IMR-90 (cell line): Measurements from ENCODE around the gene REST. TPM values are rescaled to one million over a fixed set of nuclear protein-coding genes. Genes with fewer than 3 reads are reported as not detected.

ENCODE experiments used
- ATAC-seq: fragments of 200-7000 bp; cut with Tn5 transposase; 2 replicates; pipeline ENCODE4 v1.9.1; 2020; ENCODE audit warnings: low read depth, mild to moderate bottlenecking, moderate library complexity
- BruUV-seq: library from RNA; stranded (reverse); fragments of 400-500 nt; replicated peaks from 2 replicates; lab custom pipeline; 2021; lab: Mats Ljungman, UMichigan
- CTCF ChIA-PET: fragments of 300-600 bp; formaldehyde crosslinking; extraction: SDS; loops from one replicate; lab custom pipeline; 2021; ENCODE audit warnings: antibody characterized with exemption; lab: Yijun Ruan, JAX
- POLR2A ChIA-PET: fragments of 300-600 bp; sonication (Branson Sonifier 250); formaldehyde crosslinking; loops from one replicate; lab custom pipeline; 2022; ENCODE audit warnings: antibody characterized with exemption; ENCODE audit not compliant: unreplicated experiment; lab: Charles Lee
- DNase-seq: peaks from one replicate; pipeline ENCODE4 v3.0.0; 2013
- H2AFZ ChIP-seq: replicated peaks from 2 replicates; pipeline ENCODE3; 2013; ENCODE audit warnings: low read length, mild to moderate bottlenecking; ENCODE audit not compliant: poor library complexity
- H2AK5ac ChIP-seq: 2 replicates; pipeline ENCODE4 v1.6.1; 2013; ENCODE audit warnings: low read depth, low read length, inconsistent platforms
- H2AK9ac ChIP-seq: replicated peaks from 2 replicates; pipeline ENCODE3; 2013; ENCODE audit warnings: mild to moderate bottlenecking, low read depth, low read length, moderate library complexity; ENCODE audit not compliant: poor library complexity
- H2BK120ac ChIP-seq: 2 replicates; pipeline ENCODE4 v1.6.1; 2013; ENCODE audit warnings: low read depth, low read length, inconsistent platforms
- H2BK15ac ChIP-seq: 3 replicates; pipeline ENCODE4 v1.6.1; 2013; ENCODE audit warnings: low read depth, low read length, inconsistent platforms
- H2BK20ac ChIP-seq: 2 replicates; pipeline ENCODE4 v1.6.1; 2013; ENCODE audit warnings: low read depth, mild to moderate bottlenecking, inconsistent platforms, low read length, moderate library complexity
- H2BK5ac ChIP-seq: 2 replicates; pipeline ENCODE4 v1.6.1; 2013; ENCODE audit warnings: mild to moderate bottlenecking, low read depth, low read length, inconsistent platforms; ENCODE audit not compliant: poor library complexity, severe bottlenecking
- H3K14ac ChIP-seq: replicated peaks from 2 replicates; pipeline ENCODE4 v1.6.1; 2013; ENCODE audit warnings: low read depth, low read length, inconsistent platforms
- H3K18ac ChIP-seq: 2 replicates; pipeline ENCODE4 v1.6.1; 2013; ENCODE audit warnings: low read depth, low read length, control low read depth
- H3K23ac ChIP-seq: 2 replicates; pipeline ENCODE4 v1.6.1; 2013; ENCODE audit warnings: low read depth, low read length, inconsistent platforms
- H3K27ac ChIP-seq: 2 replicates; pipeline ENCODE4 v1.5.1; 2013; ENCODE audit warnings: mild to moderate bottlenecking, control low read depth, low read length; ENCODE audit not compliant: insufficient read depth
- H3K27me3 ChIP-seq: 2 replicates; pipeline ENCODE4 v1.6.1; 2013; ENCODE audit warnings: low read length; ENCODE audit not compliant: control insufficient read depth, insufficient read depth
- H3K36me3 ChIP-seq: 2 replicates; pipeline ENCODE4 v1.6.1; 2013; ENCODE audit warnings: low read length, mixed read lengths; ENCODE audit not compliant: control insufficient read depth, insufficient read depth
- H3K4ac ChIP-seq: 2 replicates; pipeline ENCODE4 v1.6.1; 2013; ENCODE audit warnings: low read depth, low read length, inconsistent platforms
- H3K4me1 ChIP-seq: 2 replicates; pipeline ENCODE4 v1.6.1; 2013; ENCODE audit warnings: low read length, mixed read lengths; ENCODE audit not compliant: control insufficient read depth, insufficient read depth
- H3K4me2 ChIP-seq: 2 replicates; pipeline ENCODE4 v1.6.1; 2013; ENCODE audit warnings: low read depth, mild to moderate bottlenecking, control low read depth, low read length, moderate library complexity
- H3K4me3 ChIP-seq: 2 replicates; pipeline ENCODE4 v1.5.1; 2013; ENCODE audit warnings: low read depth, mild to moderate bottlenecking, control low read depth, low read length, moderate library complexity; ENCODE audit not compliant: insufficient read depth
- H3K56ac ChIP-seq: 2 replicates; pipeline ENCODE4 v1.6.1; 2013; ENCODE audit warnings: low read length, inconsistent platforms; ENCODE audit not compliant: insufficient read depth; ENCODE audit errors: extremely low read depth
- H3K79me1 ChIP-seq, 2 experiments: 2 replicates each; pipeline ENCODE4 v1.6.1; 2013; ENCODE audit warnings: low read length in 2 of 2, inconsistent platforms in 1 of 2, low read depth in 1 of 2
- H3K9ac ChIP-seq: 2 replicates; pipeline ENCODE4 v1.6.1; 2013; ENCODE audit warnings: low read depth, low read length, control low read depth
- H3K9me1 ChIP-seq: 2 replicates; pipeline ENCODE4 v1.6.1; 2013; ENCODE audit warnings: low read length, inconsistent platforms; ENCODE audit not compliant: insufficient read depth
- H3K9me3 ChIP-seq: 2 replicates; pipeline ENCODE4 v1.6.1; 2013; ENCODE audit warnings: low read length; ENCODE audit not compliant: control insufficient read depth, insufficient read depth
- H4K20me1 ChIP-seq: 2 replicates; pipeline ENCODE4 v1.6.1; 2013; ENCODE audit warnings: low read length, inconsistent platforms; ENCODE audit not compliant: insufficient read depth
- H4K5ac ChIP-seq: 2 replicates; pipeline ENCODE4 v1.6.1; 2013; ENCODE audit warnings: mild to moderate bottlenecking, low read depth, low read length, control low read depth
- H4K8ac ChIP-seq, 2 experiments: 2 replicates each; pipeline ENCODE4 v1.6.1; 2013; ENCODE audit warnings: low read depth in 2 of 2, low read length in 2 of 2, control low read depth in 1 of 2, inconsistent platforms in 1 of 2
- H4K91ac ChIP-seq: 2 replicates; pipeline ENCODE4 v1.6.1; 2013; ENCODE audit warnings: low read depth, low read length, inconsistent platforms; ENCODE audit not compliant: insufficient read depth
- CEBPB ChIP-seq: IDR thresholded peaks from 2 replicates; pipeline ENCODE4 v1.6.1; 2012; ENCODE audit warnings: low read depth, low read length, improper control_type of control experiment
- CHD1 ChIP-seq: IDR thresholded peaks from 2 replicates; pipeline ENCODE4 v1.6.1; 2012; ENCODE audit warnings: low read depth, low read length, improper control_type of control experiment
- CTCF ChIP-seq: conservative IDR thresholded peaks from 2 replicates; pipeline ENCODE4 v1.5.1; 2012; ENCODE audit warnings: mild to moderate bottlenecking, low read depth, low read length, improper control_type of control experiment
- ELK1 ChIP-seq: fragments of 150-350 bp; IDR thresholded peaks from 2 replicates; pipeline ENCODE4 v1.6.1; 2016; ENCODE audit warnings: low read depth, mild to moderate bottlenecking, low read length, moderate library complexity, borderline replicate concordance
- FOS ChIP-seq: fragments of 150-350 bp; IDR thresholded peaks from 2 replicates; pipeline ENCODE4 v1.6.1; 2016; ENCODE audit warnings: low read depth, low read length
- MAFK ChIP-seq: IDR thresholded peaks from 2 replicates; pipeline ENCODE4 v1.6.1; 2012; ENCODE audit warnings: low read depth, low read length, improper control_type of control experiment
- MAZ ChIP-seq: IDR thresholded peaks from 2 replicates; pipeline ENCODE4 v1.6.1; 2012; ENCODE audit warnings: low read depth, mild to moderate bottlenecking, low read length, improper control_type of control experiment, moderate library complexity, borderline replicate concordance
- MXI1 ChIP-seq: IDR thresholded peaks from 2 replicates; pipeline ENCODE4 v1.6.1; 2012; ENCODE audit warnings: low read depth, mild to moderate bottlenecking, low read length, moderate library complexity, borderline replicate concordance
- NFE2L2 ChIP-seq: fragments of 150-350 bp; IDR thresholded peaks from 2 replicates; pipeline ENCODE4 v1.6.1; 2016; ENCODE audit warnings: low read depth, mild to moderate bottlenecking, low read length
- POLR2A ChIP-seq: IDR thresholded peaks from 2 replicates; pipeline ENCODE4 v1.6.1; 2012; ENCODE audit warnings: mild to moderate bottlenecking, low read depth, low read length
- RAD21 ChIP-seq: IDR thresholded peaks from 2 replicates; pipeline ENCODE4 v1.6.1; 2012; ENCODE audit warnings: low read length, improper control_type of control experiment
- RCOR1 ChIP-seq: IDR thresholded peaks from 2 replicates; pipeline ENCODE4 v1.6.1; 2012; ENCODE audit warnings: mild to moderate bottlenecking, low read length, improper control_type of control experiment; ENCODE audit not compliant: insufficient replicate concordance
- RFX5 ChIP-seq: IDR thresholded peaks from 2 replicates; pipeline ENCODE4 v1.8.0; 2012; ENCODE audit warnings: low read depth, mild to moderate bottlenecking, low read length, moderate library complexity
- SMC3 ChIP-seq: fragments of 150-350 bp; IDR thresholded peaks from 2 replicates; pipeline ENCODE4 v1.6.1; 2016; ENCODE audit warnings: low read depth, mild to moderate bottlenecking, antibody characterized with exemption, low read length, moderate library complexity
- WGBS, 2 experiments: methylation state at CpG; one replicate each; pipeline versions ENCODE4 v1.1.5 to v1.1.7; 2013; ENCODE audit warnings: missing lambda C conversion rate in 2 of 2; ENCODE audit not compliant: insufficient read length in 1 of 2; ENCODE audit errors: extremely low coverage in 2 of 2; 5-methylcytosine and 5-hydroxymethylcytosine counted together
- dilution Hi-C: fragments of 300-500 bp; cut with HindIII; formaldehyde crosslinking; loops from one replicate; pipeline ENCODE4 v1.14.3; 2018; ENCODE audit warnings: low sequenced_read_pairs; ENCODE audit not compliant: unreplicated experiment
- in situ Hi-C: fragments of 300-500 bp; cut with MboI; formaldehyde crosslinking; loops from 3 replicates; pipeline ENCODE4 v1.14.3; 2019; ENCODE audit warnings: low sequenced_read_pairs, inconsistent platforms, mixed read lengths
- intact Hi-C: fragments of 100-400 bp; cut with micrococcal nuclease; formaldehyde crosslinking; loops from 2 replicates; pipeline ENCODE4 v1.10.0; 2022
- polyA plus RNA-seq, 3 experiments: library from polyadenylated mRNA; depleted of rRNA; stranded (reverse); fragments of >200 nt; gene quantifications; 2 replicates each; pipeline ENCODE4 v1.2.3, GENCODE V29; 2012; ENCODE audit warnings: low replicate concordance in 1 of 3
- total RNA-seq: library from RNA; depleted of rRNA; stranded (reverse); fragments of >200 nt; gene quantifications from 2 replicates; pipeline ENCODE4 v1.2.3, GENCODE V29; 2012

The REST gene
- total and polyA plus RNA-seq, 2 of the 4 experiments (the other 2 are of a cell fraction), result 10.0 to 66.9 TPM

GRCh38 chr4:56860781-56861180, 46.9 kb upstream of the REST start:
- Histone ChIP-seq H3K9me3 (no peaks in the 10 kb centered on the region), H3K27me3 (peaks cover 6% of the 10 kb centered on the region), H2AFZ (no peak overlapping the region), H3K79me1 (no peaks in the 10 kb centered on the region), H2BK120ac (no peak overlapping the region), H3K4ac (no peak overlapping the region), H3K9ac (no peak overlapping the region), H4K20me1 (no peaks in the 10 kb centered on the region), H2AK5ac (no peak overlapping the region), H4K5ac (no peak overlapping the region), H3K9me1 (no peaks in the 10 kb centered on the region), H4K91ac (no peak overlapping the region), H2AK9ac (no peak overlapping the region), H2BK5ac (no peak overlapping the region), H3K18ac (no peak overlapping the region), H3K27ac (no peak overlapping the region), H2BK15ac (no peak overlapping the region), H3K36me3 (no peaks in the 10 kb centered on the region), H3K56ac (no peak overlapping the region), H3K23ac (no peak overlapping the region), H2BK20ac (no peak overlapping the region), H3K4me3 (no peak overlapping the region), H3K4me1 (no peaks in the 10 kb centered on the region), H3K14ac (no peak overlapping the region), H3K4me2 (no peak overlapping the region), H4K8ac (no peak overlapping the region)
- intact Hi-C loops, result no loop called here
- in situ Hi-C loops, result loop anchor here (25.0 kb wide), 1 partner anchor 98 kb away; no protein-coding TSS in a partner anchor
- POLR2A ChIA-PET, result no interaction called here
- CTCF ChIA-PET, result no interaction called here
- no CpG with 5 or more reads among the region's 3 CpGs for WGBS, 2 experiments
- BruUV-seq, result no TSS peak
- TF ChIP-seq RCOR1, result no peak
- TF ChIP-seq ELK1, result no peak
- no peak for TF ChIP-seq MAZ
- no peak for TF ChIP-seq RFX5
- TF ChIP-seq MAFK, result no peak
- no peak for TF ChIP-seq NFE2L2
- TF ChIP-seq CTCF, result no peak
- no peak for TF ChIP-seq RAD21
- no peak for TF ChIP-seq CEBPB
- no peak for TF ChIP-seq CHD1
- TF ChIP-seq POLR2A, result no peak
- no peak for TF ChIP-seq SMC3
- no peak for TF ChIP-seq FOS
- no peak for TF ChIP-seq MXI1
- DNase-seq, result no peak
- dilution Hi-C loops, result no loop called here
- no peak for ATAC-seq
